ENCODE data around the gene GET4. TPM values are rescaled to one million over a fixed set of nuclear protein-coding genes. Genes with fewer than 3 reads are reported as not detected.
A peak's percentile ranks its signal among the peaks of the same experiment; 100 is the strongest.
"Not testable (repeated sequence)": the region's sequence is repeated elsewhere in the genome, so short reads cannot be mapped to it uniquely, and the experiment has no call there.

The GET4 gene
- total and polyA plus RNA-seq, 2 of the 8 experiments (the other 6 are each of a cell fraction or from before 2014, with no cell fraction given), result 56.7 to 74.1 TPM

DNA sequence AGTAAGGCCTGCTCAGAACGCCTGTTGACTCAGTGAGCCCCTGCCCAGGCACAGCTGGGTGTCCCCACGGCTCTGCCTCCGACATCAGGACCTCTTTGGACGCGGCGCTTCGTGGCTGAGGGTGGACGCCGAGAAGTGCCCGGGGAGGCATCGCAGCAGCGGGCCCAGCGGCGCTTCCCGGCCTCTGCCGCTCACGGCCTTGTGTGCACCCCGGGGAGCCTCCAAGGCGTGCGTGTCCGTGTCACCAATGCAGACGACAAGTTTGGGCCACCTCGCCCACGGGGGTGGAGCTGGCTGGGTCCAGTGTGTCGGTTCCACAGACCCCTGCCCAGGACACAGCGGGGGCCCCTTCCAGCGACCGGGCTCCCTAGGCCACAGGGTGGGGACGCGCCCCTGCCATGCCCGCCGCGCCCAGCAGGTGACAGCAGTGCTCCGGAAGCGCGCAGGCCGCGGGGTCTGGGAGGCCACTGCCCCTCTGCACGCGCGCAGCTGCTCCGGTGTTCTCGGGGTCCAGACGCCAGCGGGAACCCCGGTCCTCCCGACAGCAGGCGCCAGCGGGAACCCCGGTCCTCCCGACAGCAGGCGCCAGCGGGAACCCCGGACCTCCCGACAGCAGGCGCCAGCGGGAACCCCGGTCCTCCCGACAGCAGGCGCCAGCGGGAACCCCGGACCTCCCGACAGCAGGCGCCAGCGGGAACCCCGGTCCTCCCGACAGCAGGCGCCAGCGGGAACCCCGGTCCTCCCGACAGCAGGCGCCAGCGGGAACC is 32.4 kb downstream of the GET4 start:
- H3K27me3 ChIP-seq (replicated peaks in 1 of 4; ENCODE audit: control insufficient read depth in 3 of 4, extremely low read depth in 1 of 4, insufficient read depth in 3 of 4, low read length in 3 of 4), result peaks cover 0 to 12% (median 9%) of the 10 kb centered on the region in 4 experiments; a peak in 4 of 7 replicates
- H3K14ac ChIP-seq (ENCODE audit: insufficient read length); H3K9me3 ChIP-seq (ENCODE audit: insufficient read depth in 2 of 2, low read depth in 1 of 2, low read length in 1 of 2); FAIRE-seq; H2AFZ ChIP-seq (ENCODE audit: low read length); H2BK15ac ChIP-seq (ENCODE audit: low read length); H3K23me2 ChIP-seq (ENCODE audit: low read depth, low read length); H3K79me1 ChIP-seq (ENCODE audit: low read depth, low read length); H3K56ac ChIP-seq (replicated peaks; ENCODE audit: insufficient read length, low read depth, low read length); H4K5ac ChIP-seq (ENCODE audit: insufficient read length, low read depth, low read length); H3K9ac ChIP-seq (replicated peaks in 1 of 4; ENCODE audit: extremely low read depth in 1 of 4, low read depth in 3 of 4, low read length in 3 of 4); H3K27ac ChIP-seq (ENCODE audit: low read depth, low read length); H2BK5ac ChIP-seq (ENCODE audit: low read depth, low read length); H3K18ac ChIP-seq (ENCODE audit: extremely low read depth, low read length); H3K79me2 ChIP-seq (ENCODE audit: control insufficient read depth in 1 of 2, insufficient read depth in 2 of 2, low read length in 2 of 2); H3K23ac ChIP-seq (ENCODE audit: insufficient read length); H3K4ac ChIP-seq (replicated peaks; ENCODE audit: insufficient read length, low read depth, low read length); H2AK5ac ChIP-seq (ENCODE audit: low read depth, low read length); H2BK120ac ChIP-seq (replicated peaks; ENCODE audit: low read depth, low read length); H3K36me3 ChIP-seq (ENCODE audit: control insufficient read depth in 2 of 4, insufficient read depth in 4 of 4, low read length in 3 of 4); H4K20me1 ChIP-seq (replicated peaks in 1 of 2; ENCODE audit: control insufficient read depth in 1 of 2, insufficient read depth in 2 of 2, low read length in 2 of 2): not testable (repeated sequence)
- peak overlapping the region; percentile 68; the same call in 1 of the 2 replicates for H4K8ac ChIP-seq (ENCODE audit: extremely low read depth, insufficient read depth, low read length)
- peak overlapping the region in 3 of 4 experiments; percentile 24 to 49 (median 26); a peak in 4 of 8 replicates for H3K4me3 ChIP-seq (ENCODE audit: extremely low read depth in 1 of 4, insufficient read depth in 2 of 4, low read depth in 3 of 4, low read length in 4 of 4)
- H4K91ac ChIP-seq (replicated peaks; ENCODE audit: insufficient read length, low read length), result peak overlapping the region; percentile 65
- CTCF ChIA-PET (ENCODE audit: partially characterized antibody), result interaction anchor here (0.6 to 6.3 kb wide), 14 partner anchors 9 to 390 kb away, joined by 3 to 36 read pairs (median 3); no protein-coding TSS in a partner anchor
- TF ChIP-seq CTCF (IDR thresholded peaks at IDR 0.05; ENCODE audit: control extremely low read depth in 1 of 3, insufficient read depth in 1 of 3, low read depth in 1 of 3, low read length in 3 of 3) (peak in 2 of 3 experiments; percentile 73 to 81; a peak in 3 of 4 replicates), RAD21 (IDR thresholded peaks at IDR 0.05 in 1 of 2, conservative IDR thresholded peaks at IDR 0.05 in 1 of 2; ENCODE audit: low read depth in 2 of 2, low read length in 2 of 2) (peak; percentile 81 to 88), KDM4A (IDR thresholded peaks at IDR 0.05; ENCODE audit: low read depth, low read length, severe bottlenecking) (peak; percentile 39), MAX (IDR thresholded peaks at IDR 0.05) (peak; percentile 60), HDAC2 (IDR thresholded peaks at IDR 0.05; ENCODE audit: borderline replicate concordance in 1 of 2, low read depth in 2 of 2, low read length in 2 of 2) (0 out of 4 replicates have a peak, but pooled peaks of 1 of the 2 experiments have one; percentile 11), GABPA (IDR thresholded peaks at IDR 0.05; ENCODE audit: borderline replicate concordance, insufficient read depth, low read length) (peak; percentile 63; the same call in 1 of the 2 replicates)
- POLR2A ChIA-PET (ENCODE audit: partially characterized antibody), result interaction anchor here (0.9 to 1.3 kb wide), 3 partner anchors 13 to 74 kb away, joined by 3 read pairs; no protein-coding TSS in a partner anchor
- peak overlapping the region; percentile 90; the same call in 1 of the 2 replicates for H2BK20ac ChIP-seq (ENCODE audit: low read length)
- H3K4me2 ChIP-seq (ENCODE audit: insufficient read depth in 1 of 2, low read depth in 2 of 2, low read length in 2 of 2), result peak overlapping the region; percentile 4 to 64
- DNase-seq (ENCODE audit: low read depth in 1 of 2, low spot score in 2 of 2), result peak in 1 of 2 experiments; percentile 92
- H3K4me1 ChIP-seq (replicated peaks in 1 of 4; ENCODE audit: control insufficient read depth in 3 of 4, insufficient read depth in 4 of 4, low read length in 3 of 4), result peaks cover 0 to 12% (median 2%) of the 10 kb centered on the region in 4 experiments; a peak in 3 of 7 replicates
- peak overlapping the region; percentile 80; the same call in 1 of the 2 replicates for H2BK12ac ChIP-seq (ENCODE audit: low read depth, low read length)
- 33% methylated on average over 47 of the region's 73 CpGs; no CpG with 5 or more reads in 1 of the 2 experiments for WGBS, 2 experiments (ENCODE audit: extremely low coverage in 1 of 2, insufficient coverage in 1 of 2, insufficient read length in 1 of 2, insufficient replicate concordance in 2 of 2, low coverage in 1 of 2, low lambda C conversion rate in 2 of 2, missing lambda C conversion rate in 1 of 2)

Measured in H1 (cell line).